Dedifferentiated amniotic fluid mesenchymal stem cell (primary cell): ENCODE measurements around the gene SLC25A44.

Source experiments
- DNase-seq: peaks from one replicate; pipeline ENCODE4 v3.0.0-alpha.2; 2016; ENCODE audit errors: extremely low spot score

Gene SLC25A44

GRCh38 chr1:156193488-156194299 lies at the start of gene SLC25A44:
SLC25A44 (plus strand) TSS chr1:156194104; CDS start chr1:156199848, 5,744 bp downstream.
- peak; percentile 99 for DNase-seq

GRCh38 chr1:156144742-156145141 lies 49.2 kb upstream of the SLC25A44 start:
- no peak for DNase-seq

GRCh38 chr1:156145650-156146019 lies 48.3 kb upstream of the SLC25A44 start:
- DNase-seq: no peak

- peak; percentile 86 for DNase-seq
These were observed 47.7 kb upstream of the SLC25A44 start for GRCh38 chr1:156146020-156146768.

GRCh38 chr1:156146769-156147405 lies 47.0 kb upstream of the SLC25A44 start:
- no peak for DNase-seq

- DNase-seq: no peak
These were observed 45.7 kb upstream of the SLC25A44 start for GRCh38 chr1:156148216-156148615.

GRCh38 chr1:156149374-156150332 lies 44.3 kb upstream of the SLC25A44 start:
- DNase-seq: no peak

- DNase-seq: no peak
These were observed 43.4 kb upstream of the SLC25A44 start for GRCh38 chr1:156150333-156151011.

- no peak for DNase-seq
These were observed 42.7 kb upstream of the SLC25A44 start for GRCh38 chr1:156151093-156151688.

GRCh38 chr1:156152628-156153027 lies 41.3 kb upstream of the SLC25A44 start:
- no peak for DNase-seq

- no peak for DNase-seq
These were observed 40.5 kb upstream of the SLC25A44 start, which contains the start of gene SEMA4A for GRCh38 chr1:156153362-156153761. SEMA4A (plus strand) TSS chr1:156153585; CDS start chr1:156154579, 994 bp downstream.

- DNase-seq: no peak
These were observed 39.6 kb upstream of the SLC25A44 start for GRCh38 chr1:156154317-156154749.

GRCh38 chr1:156155756-156156510 lies 38.0 kb upstream of the SLC25A44 start:
- DNase-seq: no peak

- no peak for DNase-seq
These were observed 36.4 kb upstream of the SLC25A44 start for GRCh38 chr1:156157506-156157905.

- DNase-seq: no peak
These were observed 35.9 kb upstream of the SLC25A44 start for GRCh38 chr1:156157966-156158365.

- DNase-seq: no peak
These were observed 33.7 kb upstream of the SLC25A44 start for GRCh38 chr1:156160000-156160742.

- peak; percentile 35 for DNase-seq
These were observed 33.1 kb upstream of the SLC25A44 start for GRCh38 chr1:156160743-156161171.

GRCh38 chr1:156162430-156163037 lies 31.4 kb upstream of the SLC25A44 start:
- no peak for DNase-seq
